AG04449 (cell line): ENCODE measurements around the gene MOB4.

ENCODE experiments used
- CTCF ChIA-PET: fragments of 350-600 bp; formaldehyde crosslinking; extraction: SDS; loops from one replicate; lab custom pipeline; 2021; ENCODE audit warnings: antibody characterized with exemption; lab: Yijun Ruan, JAX
- POLR2A ChIA-PET: fragments of 400-600, 350-600 bp; formaldehyde crosslinking; extraction: SDS; loops from one replicate; lab custom pipeline; 2020; ENCODE audit warnings: antibody characterized with exemption, inconsistent platforms; lab: Yijun Ruan, JAX
- DNase-seq: peaks from one replicate; pipeline ENCODE4 v3.0.0-alpha.2; 2010; ENCODE audit warnings: low read depth, low spot score
- H3K4me3 ChIP-seq: 2 replicates; pipeline ENCODE4 v1.5.1; 2011; ENCODE audit warnings: low read depth, mild to moderate bottlenecking, control low read depth, low read length
- CTCF ChIP-seq: IDR thresholded peaks from one replicate; pipeline ENCODE4 v1.5.1; 2011; ENCODE audit warnings: mild to moderate bottlenecking, moderate library complexity, low read length, control low read depth, inconsistent platforms; ENCODE audit not compliant: insufficient read depth; ENCODE audit errors: missing control alignments

The MOB4 gene

GRCh38 chr2:197487385-197487784, 28.5 kb upstream of the MOB4 start:
- ChIA-PET CTCF (no interaction called here), POLR2A (interaction anchor here (0.6 kb wide), 1 partner anchor 12 kb away, joined by 3 read pairs; the partner anchor contains the start of genes HSPD1 and HSPE1)
- H3K4me3 ChIP-seq = no peak overlapping the region
- no peak for DNase-seq
- no peak for TF ChIP-seq CTCF

GRCh38 chr2:197495433-197496134, 20.3 kb upstream of the MOB4 start:
- DNase-seq = no peak
- TF ChIP-seq CTCF = no peak
- ChIA-PET CTCF (no interaction called here), POLR2A (interaction anchor here (1.2 kb wide), 1 partner anchor 42 kb away, joined by 4 read pairs; the partner anchor contains the start of gene COQ10B)
- no peak overlapping the region for H3K4me3 ChIP-seq

DNA sequence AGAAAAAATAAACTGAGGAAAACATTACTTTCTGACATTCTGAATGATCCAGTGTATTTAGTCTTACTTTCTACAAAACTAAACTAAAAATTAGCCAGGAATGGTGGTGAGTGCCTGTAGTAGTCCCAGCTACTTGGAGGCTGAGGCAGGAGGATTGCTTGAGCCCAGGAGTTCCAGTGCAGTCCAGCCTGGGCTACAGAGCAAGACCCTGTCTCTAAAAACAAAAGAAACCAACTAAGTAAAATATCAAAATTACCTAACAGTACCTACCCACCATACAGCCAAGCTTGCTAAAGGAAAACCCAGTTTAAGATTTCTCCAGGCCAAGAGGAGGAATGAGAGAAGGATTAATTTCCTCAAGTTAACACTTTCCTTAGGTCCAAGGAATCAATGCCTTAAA, 19.2 kb upstream of the MOB4 start:
- no peak for DNase-seq
- no peak overlapping the region for H3K4me3 ChIP-seq
- no peak for TF ChIP-seq CTCF
- ChIA-PET POLR2A (no interaction called here), CTCF (interaction anchor here (1.0 kb wide), 1 partner anchor 19 kb away, joined by 4 read pairs; no protein-coding TSS in a partner anchor)

- ChIA-PET POLR2A (no interaction called here), CTCF (interaction anchor here (1.0 kb wide), 1 partner anchor 19 kb away, joined by 4 read pairs; no protein-coding TSS in a partner anchor)
- no peak for TF ChIP-seq CTCF
- DNase-seq = no peak
- H3K4me3 ChIP-seq = no peak overlapping the region
Observed at GRCh38 chr2:197497326-197497725, 18.5 kb upstream of the MOB4 start.

DNA sequence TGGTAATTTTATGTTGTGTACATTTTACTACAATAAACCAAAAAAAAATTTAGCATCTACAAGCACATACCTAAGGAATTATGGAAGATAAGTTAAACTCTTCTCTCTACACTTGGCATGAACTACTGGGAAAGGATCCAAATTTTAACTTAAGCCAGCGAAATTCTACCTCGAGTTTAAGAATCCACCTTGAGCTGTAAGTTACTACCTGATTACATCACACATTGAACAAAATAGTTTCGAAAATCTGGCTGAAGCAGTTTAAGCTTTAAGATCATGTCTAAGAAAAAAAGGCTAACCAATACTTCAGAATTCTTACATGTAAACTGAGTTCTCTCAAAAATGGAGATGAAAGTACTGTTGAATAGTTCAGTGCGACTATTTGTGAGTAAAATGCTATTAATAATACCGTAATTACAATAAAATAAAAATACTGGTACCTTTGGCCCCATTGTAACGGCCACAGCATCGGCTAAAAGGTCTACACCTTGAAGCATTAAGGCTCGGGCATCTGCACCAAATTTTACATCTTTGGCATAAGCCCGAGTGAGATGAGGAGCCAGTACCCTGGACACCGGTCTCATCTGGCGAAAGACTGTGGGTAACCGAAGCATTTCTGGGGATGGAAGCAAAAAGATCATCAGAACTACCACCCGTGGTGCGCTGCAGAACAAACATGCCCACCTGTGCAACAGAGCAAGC, 17.5 kb upstream of the MOB4 start:
- DNase-seq = no peak
- CTCF ChIA-PET = no interaction called here
- H3K4me3 ChIP-seq = peak overlapping the region; percentile 78
- no peak for TF ChIP-seq CTCF
- POLR2A ChIA-PET = interaction anchor here (0.7 to 2.9 kb wide), 6 partner anchors 7 to 63 kb away, joined by 3 to 17 read pairs (median 4); partner anchors contain the start of genes COQ10B and SF3B1
